GM12892 (cell line): ENCODE measurements around the gene TTC27.
A peak's percentile ranks its signal among the peaks of the same experiment; 100 is the strongest.
"Not testable (repeated sequence)": the region's sequence is repeated elsewhere in the genome, so short reads cannot be mapped to it uniquely, and the experiment has no call there.

Experiments used
- DNase-seq: peaks from one replicate; pipeline ENCODE4 v3.0.0; 2011; ENCODE audit not compliant: insufficient read length
- FAIRE-seq: peaks from 2 replicates; lab custom pipeline; 2011; peaks lifted over from hg19 to GRCh38; lab: Jason Lieb, UNC
- POLR2A ChIP-seq: IDR thresholded peaks from 2 replicates; pipeline ENCODE4 v1.6.1; 2011; ENCODE audit warnings: low read depth, low read length, control low read depth
- POLR2AphosphoS5 ChIP-seq: IDR thresholded peaks from 2 replicates; pipeline ENCODE4 v1.6.1; 2011; ENCODE audit warnings: low read depth, low read length, control low read depth
- TAF1 ChIP-seq: IDR thresholded peaks from 2 replicates; pipeline ENCODE4 v1.6.1; 2011; ENCODE audit warnings: low read depth, mild to moderate bottlenecking, control low read depth, low read length, borderline replicate concordance

Gene TTC27

DNA sequence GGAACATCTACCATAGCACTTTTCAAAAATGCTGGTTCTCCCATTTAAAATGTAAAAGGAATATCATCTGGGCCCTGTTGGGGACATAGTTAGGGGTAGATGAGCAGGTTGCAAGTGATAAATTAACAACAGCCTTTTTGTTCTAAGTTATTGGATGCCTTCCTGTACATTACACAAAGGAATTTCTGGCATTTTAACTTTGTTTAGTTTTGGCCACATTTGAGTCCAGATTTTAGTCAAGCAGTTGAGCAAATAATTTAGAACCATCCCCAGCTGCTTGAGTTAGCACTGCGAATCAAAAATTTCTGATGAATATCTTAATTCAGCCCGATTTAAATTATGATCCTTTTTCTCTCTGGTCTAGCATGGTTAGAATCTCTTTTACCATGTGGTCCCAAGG is 124.4 kb downstream of the TTC27 start:
- DNase-seq, result no peak
- TF ChIP-seq POLR2A, result no peak
- TF ChIP-seq POLR2AphosphoS5, result no peak
- no peak for TF ChIP-seq TAF1

DNA sequence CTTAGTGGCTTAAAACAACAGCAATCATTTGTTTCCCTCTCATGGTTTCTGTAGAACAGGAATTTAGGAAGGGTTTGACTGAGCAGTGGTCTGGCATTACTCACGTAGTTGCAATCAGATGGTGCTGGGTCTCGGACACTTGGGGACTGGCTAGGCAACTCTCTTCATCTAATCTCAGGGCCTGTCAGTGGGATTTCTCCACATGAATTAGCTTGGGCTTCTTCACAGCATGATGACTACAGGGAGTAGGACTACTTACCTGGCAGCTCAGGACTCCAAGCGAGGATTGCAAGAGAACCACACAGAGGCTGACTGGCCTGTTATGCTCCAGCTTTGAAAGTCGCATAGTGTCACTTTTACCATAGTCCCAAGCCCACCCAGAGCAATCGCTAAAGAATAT is 125.1 kb downstream of the TTC27 start:
- no peak for TF ChIP-seq POLR2AphosphoS5
- FAIRE-seq, result no peak
- DNase-seq, result no peak

More for the DNA sequence above, 124.4 kb downstream of the TTC27 start:
- no peak for FAIRE-seq

DNA sequence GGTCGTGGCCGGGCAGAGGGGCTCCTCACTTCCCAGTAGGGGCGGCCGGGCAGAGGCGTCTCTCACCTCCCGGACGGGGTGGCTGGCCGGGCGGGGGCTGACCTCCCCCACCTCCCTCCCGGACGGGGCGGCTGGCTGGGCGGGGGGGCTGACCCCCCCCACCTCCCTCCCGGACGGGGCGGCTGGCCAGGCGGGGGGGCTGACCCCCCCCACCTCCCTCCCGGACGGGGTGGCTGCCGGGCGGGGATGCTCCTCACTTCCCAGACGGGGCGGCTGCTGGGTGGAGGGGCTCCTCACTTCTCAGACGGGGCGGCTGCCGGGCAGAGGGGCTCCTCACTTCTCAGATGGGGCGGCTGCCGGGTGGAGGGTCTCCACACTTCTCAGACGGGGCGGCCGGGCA is 126.8 kb downstream of the TTC27 start:
- DNase-seq, FAIRE-seq: not testable (repeated sequence)

DNA sequence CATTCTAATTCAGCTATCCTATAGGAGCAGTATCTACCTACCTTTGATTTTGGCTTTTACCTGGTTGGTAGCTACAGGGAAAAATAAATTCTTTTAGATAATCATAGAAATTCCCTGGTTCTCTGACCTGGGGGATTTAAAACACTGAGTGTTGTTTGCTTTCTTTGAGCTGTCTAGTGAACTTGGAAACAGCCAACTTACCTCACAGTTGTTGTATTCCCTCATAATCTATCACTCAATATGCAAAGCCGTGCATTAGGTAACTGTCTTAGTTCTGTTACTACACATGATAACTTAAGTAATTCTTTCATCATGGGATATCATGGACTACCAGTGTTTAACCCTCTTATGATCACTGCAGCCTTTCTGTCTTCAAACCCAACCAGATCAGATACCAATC is 127.8 kb downstream of the TTC27 start:
- TF ChIP-seq TAF1 (no peak), POLR2A (no peak), POLR2AphosphoS5 (no peak)
- no peak for FAIRE-seq
- DNase-seq, result no peak

DNA sequence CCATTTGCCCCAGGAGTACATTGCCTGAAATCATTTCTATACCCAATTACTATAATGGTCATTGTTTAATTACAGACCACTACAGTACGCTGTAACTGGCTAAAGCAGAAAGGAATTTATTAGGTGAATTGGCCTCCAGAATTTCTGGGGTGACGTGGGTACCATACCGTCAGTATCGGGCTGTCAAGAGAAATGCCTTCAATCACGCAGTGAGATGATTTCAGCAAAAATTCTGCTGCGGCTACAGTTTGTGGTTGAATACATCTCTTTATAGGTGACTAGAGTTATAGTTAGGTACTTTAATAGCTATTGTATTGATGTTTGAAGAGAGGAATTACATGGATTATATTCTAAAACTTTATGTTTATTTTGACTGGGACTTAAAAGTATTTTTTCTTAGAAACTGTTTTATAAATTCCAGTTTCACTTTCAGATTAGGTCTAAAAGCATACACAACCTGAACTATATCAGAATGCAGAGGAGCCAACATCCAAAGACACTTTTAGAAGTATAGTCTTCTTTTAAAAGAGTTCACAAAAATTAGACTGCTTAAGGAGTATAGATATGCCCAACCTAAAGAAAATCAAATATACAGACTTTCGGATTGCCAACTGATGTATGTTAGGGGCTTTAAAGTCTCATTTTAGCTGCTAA is 128.4 kb downstream of the TTC27 start:
- no peak for FAIRE-seq
- TF ChIP-seq POLR2A, result no peak
- no peak for TF ChIP-seq POLR2AphosphoS5
- no peak for TF ChIP-seq TAF1
- DNase-seq, result no peak

DNA sequence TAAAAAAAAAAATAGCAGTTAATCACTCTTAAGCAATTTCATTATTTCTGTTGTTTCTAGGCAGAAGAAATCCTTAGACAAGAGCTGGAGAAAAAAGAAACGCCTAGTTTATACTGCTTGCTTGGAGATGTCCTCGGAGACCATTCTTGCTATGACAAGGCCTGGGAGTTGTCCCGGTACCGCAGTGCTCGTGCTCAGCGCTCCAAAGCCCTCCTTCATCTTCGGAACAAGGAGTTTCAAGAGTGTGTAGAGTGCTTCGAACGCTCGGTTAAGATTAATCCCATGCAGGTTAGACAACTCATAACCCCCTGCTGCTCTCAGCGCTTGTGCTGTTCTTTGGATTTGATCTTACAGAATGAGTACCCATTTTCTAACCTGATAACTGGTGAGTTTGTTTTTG is 130.4 kb downstream of the TTC27 start:
- no peak for TF ChIP-seq POLR2AphosphoS5
- TF ChIP-seq POLR2A, result no peak
- TF ChIP-seq TAF1, result no peak
- FAIRE-seq, result no peak
- DNase-seq, result no peak

DNA sequence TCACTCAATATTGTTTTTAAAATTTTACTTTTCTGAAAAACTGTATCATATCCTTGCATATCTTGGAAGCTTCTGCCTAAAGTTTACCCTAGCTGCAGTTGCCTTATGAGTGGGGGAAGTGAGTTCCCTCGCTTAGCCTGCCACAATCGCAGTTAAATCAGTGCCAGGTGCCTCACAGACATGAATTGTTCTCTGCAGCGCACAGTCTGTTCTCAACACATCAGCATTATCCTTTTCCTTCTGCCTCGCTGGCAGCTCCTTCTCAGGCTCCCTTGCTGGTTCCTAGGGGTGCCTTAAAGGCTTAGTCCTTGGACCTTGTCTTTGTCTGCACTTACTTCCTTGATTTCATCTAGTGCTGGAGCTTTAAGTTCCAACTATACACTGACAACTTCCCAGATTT is 132.8 kb downstream of the TTC27 start:
- DNase-seq, result no peak
- TF ChIP-seq POLR2AphosphoS5 (no peak), POLR2A (no peak), TAF1 (no peak)
- no peak for FAIRE-seq

DNA sequence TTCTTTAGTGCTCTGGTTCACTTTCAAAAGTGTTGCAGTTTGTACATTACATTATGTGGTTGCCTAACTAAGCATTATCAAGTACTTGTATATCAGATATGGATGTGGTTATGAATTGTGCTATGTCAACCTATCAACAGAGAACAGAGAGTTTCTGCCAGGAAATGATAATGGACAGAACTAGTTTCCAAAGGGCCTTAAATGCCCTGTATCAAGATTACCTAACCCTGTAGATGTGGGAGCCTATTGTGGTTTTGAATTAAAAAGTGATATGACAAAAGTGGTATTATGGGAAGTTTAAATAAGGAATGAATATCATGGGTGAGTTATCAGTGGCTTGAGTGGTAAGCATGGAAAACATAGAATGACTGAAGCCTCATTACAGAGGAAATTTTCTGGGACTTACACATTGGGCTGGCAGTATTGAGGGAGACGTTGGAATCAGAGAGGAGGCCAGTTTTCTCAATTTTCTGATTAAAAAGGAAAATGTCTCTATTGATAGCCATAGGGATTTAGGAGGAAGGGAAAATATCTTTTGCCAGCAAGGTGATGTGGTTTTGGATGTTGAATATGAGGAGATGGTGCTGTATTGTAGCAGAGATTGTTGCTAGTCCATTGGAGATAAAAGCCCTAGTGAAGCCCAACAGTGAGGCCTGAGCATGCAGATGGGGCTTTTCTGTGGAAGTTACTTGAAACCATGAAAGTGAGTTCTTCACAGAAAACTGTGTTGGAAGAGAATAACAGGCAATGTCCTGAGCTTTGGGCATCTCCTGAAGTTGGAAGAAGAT is 140.7 kb downstream of the TTC27 start:
- FAIRE-seq (no peak), DNase-seq (no peak)
- TF ChIP-seq TAF1 (no peak), POLR2A (no peak), POLR2AphosphoS5 (no peak)

DNA sequence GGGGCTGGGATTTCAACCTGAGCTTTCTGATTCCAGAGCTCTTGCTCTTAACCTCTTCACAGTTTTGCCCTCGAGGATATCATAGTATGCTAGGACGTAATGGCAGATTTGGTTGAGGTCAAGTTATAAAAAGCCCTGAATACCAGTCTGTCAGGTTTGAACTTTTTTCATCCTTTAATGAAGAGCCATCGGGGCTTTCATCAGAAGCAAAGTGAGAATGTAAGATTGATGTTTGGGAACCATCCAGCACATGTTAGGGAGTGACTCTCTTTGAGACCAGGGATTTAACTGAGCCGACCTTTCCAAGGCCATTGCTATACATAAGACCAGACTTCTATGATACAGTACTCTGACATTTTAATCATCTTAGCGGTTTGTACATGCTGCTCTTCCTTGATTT is 142.5 kb downstream of the TTC27 start:
- TF ChIP-seq TAF1, result no peak
- TF ChIP-seq POLR2AphosphoS5, result no peak
- TF ChIP-seq POLR2A, result no peak
- DNase-seq (no peak), FAIRE-seq (no peak)

DNA sequence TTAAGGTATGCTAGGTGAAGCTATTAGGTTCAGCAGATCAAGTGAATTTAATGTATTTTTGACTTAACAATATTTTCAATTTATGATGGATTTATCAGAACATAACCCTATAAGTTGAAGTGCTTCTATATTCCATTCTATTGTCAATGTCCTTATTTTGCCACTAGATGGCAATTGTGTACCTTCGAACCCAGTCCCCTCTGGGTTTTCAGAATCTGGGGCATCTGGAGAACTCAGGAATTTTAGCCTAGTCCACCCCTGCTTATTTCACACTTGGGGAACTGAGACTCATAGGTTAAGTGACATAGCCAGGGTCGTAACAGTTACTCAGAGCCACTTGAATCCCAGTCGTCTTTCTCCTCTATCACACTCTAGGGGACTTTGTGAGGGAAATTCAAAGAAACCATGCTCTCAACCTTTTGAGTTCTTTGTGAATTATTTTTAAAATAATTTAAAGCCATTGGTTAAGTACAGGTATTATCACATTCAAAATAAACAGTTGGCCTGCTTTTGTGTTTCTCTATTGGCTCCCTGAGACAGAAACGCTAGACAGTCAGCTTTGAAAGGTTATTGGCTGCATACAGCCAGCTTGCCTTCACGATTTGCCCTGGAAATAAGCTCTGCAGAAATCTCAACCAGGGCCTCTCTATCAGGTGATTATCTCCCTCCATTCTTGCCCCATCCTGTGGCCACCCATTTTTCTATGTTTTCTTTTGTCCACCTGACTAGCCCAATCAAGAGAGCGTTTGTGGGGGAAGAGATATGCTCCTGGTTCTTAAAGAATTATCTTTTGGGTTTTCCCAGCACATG is 145.0 kb downstream of the TTC27 start:
- no peak for TF ChIP-seq TAF1
- no peak for TF ChIP-seq POLR2AphosphoS5
- TF ChIP-seq POLR2A, result no peak
- FAIRE-seq, result peak; percentile 87
- no peak for DNase-seq

DNA sequence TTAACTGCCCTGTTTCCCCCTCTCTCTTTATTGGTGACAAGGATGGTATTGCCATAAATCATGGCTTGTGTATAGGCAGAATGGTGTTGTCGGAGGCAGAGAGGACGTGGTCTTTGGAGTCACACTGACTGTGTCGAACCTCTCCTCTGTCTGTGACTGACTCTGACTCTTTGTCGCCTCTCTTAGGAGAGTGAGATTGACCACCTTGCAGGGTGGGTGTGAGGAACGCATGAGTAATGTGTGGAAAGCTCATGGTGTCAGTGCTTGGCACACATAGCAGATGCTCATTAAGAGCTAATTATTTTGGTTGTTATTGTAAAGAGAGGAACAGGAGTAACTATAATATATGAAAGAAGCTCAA is 145.6 kb downstream of the TTC27 start:
- no peak for DNase-seq
- no peak for TF ChIP-seq TAF1
- no peak for TF ChIP-seq POLR2AphosphoS5
- TF ChIP-seq POLR2A, result no peak
- FAIRE-seq, result no peak

DNA sequence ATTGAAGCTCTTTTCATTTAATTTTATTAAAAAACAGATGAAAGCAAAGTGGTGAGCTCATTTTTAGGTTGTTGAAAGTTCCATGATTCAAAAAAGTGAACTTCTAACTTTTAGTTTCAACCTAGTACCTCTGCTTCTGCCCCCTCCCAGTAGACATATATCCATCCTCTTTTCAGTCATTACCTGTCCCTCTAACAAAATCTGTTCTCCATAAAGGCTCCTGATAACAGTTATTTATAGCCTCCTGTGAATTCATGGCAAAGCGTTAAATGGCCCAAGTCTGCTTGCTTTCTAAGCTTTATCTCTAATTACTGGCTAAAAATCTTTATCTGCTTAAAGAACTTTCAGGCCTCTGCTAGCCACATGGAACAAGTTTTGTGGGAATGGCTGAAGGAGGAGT is 148.1 kb downstream of the TTC27 start:
- no peak for FAIRE-seq
- TF ChIP-seq POLR2A, result no peak
- TF ChIP-seq TAF1, result no peak
- TF ChIP-seq POLR2AphosphoS5, result no peak
- DNase-seq, result no peak

DNA sequence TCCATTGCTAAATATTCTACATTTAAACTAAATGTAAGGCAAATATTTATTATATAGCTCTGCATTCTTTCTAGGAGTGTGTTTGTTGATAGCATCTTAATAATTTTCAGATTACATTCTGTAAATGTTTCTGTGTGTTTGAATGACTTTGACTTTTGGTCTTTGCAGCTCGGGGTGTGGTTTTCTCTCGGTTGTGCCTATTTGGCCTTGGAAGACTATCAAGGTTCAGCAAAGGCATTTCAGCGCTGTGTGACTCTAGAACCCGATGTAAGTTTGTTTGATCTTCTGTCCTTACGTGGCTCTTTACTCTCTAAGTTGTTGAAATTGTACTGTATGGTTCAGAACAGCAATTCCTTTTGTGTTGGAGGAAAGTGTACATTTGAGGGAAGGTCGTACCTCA is 149.9 kb downstream of the TTC27 start:
- DNase-seq (no peak), FAIRE-seq (no peak)
- no peak for TF ChIP-seq TAF1

DNA sequence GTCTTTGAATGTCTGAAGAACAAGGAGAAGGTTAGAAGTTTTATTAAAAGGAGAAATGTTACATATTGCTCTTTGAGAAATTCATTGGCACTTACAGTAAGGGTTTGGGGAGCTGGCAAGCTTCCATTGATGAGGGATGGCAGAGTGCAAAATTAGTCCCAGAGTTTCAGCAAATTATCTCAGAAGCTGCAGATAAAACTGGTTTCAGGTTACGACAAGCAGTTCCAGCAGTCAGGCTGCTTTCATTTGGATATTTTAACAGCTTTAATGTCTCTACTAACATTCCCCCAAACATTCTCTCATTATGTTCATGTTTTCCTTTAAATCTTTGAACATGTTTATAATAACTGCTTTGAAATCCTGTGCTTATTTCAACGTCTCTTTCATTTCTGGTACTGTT is 153.1 kb downstream of the TTC27 start:
- TF ChIP-seq POLR2AphosphoS5 (no peak), POLR2A (no peak), TAF1 (no peak)
- FAIRE-seq, result no peak

More for the DNA sequence above, 153.1 kb downstream of the TTC27 start:
- no peak for DNase-seq
